Measurements from ENCODE around the gene ATP6V0A1. TPM values are rescaled to one million over a fixed set of nuclear protein-coding genes. Genes with fewer than 3 reads are reported as not detected.

Gene ATP6V0A1
- total RNA-seq, 1 experiment from 2014 or later, result 0.07 TPM

GRCh38 chr17:42527932-42528331 lies 69.3 kb downstream of the ATP6V0A1 start:
- TF ChIP-seq CTCF (conservative IDR thresholded peaks at IDR 0.05; ENCODE audit: low read depth, low read length) (no peak), EZH2phosphoT487 (IDR thresholded peaks at IDR 0.05; ENCODE audit: borderline replicate concordance, low read length) (no peak), EZH2 (IDR thresholded peaks at IDR 0.05; ENCODE audit: low read length, unreplicated experiment) (no peak)

GRCh38 chr17:42529061-42529460 lies 70.4 kb downstream of the ATP6V0A1 start:
- no peaks in the 10 kb centered on the region for H4K20me1 ChIP-seq (ENCODE audit: low read length)
- DNase-seq, result no peak
- H3K79me2 ChIP-seq (ENCODE audit: low read length), result no peaks in the 10 kb centered on the region
- H3K4me3 ChIP-seq (ENCODE audit: low read length), result no peak overlapping the region
- no peak for TF ChIP-seq EZH2phosphoT487 (IDR thresholded peaks at IDR 0.05; ENCODE audit: borderline replicate concordance, low read length)
- TF ChIP-seq EZH2 (IDR thresholded peaks at IDR 0.05; ENCODE audit: low read length, unreplicated experiment), result no peak
- TF ChIP-seq CTCF (conservative IDR thresholded peaks at IDR 0.05; ENCODE audit: low read depth, low read length), result no peak
- H3K9me2 ChIP-seq (replicated peaks; ENCODE audit: low read length), result no peaks in the 10 kb centered on the region
- no peak overlapping the region for H3K9ac ChIP-seq (ENCODE audit: low read length)
- no peak overlapping the region for H2AFZ ChIP-seq (ENCODE audit: low read length)
- intact Hi-C loops (cut with micrococcal nuclease), result no loop called here
- CTCF ChIA-PET, result no interaction called here
- no TSS peak for BruUV-seq (replicated peaks)
- no peak overlapping the region for H3K4me2 ChIP-seq (ENCODE audit: low read length)
- H3K36me3 ChIP-seq (ENCODE audit: low read depth, low read length), result no peaks in the 10 kb centered on the region
- no peak for ATAC-seq
- no peaks in the 10 kb centered on the region for H3K27me3 ChIP-seq (ENCODE audit: low read length)
- H3K4me1 ChIP-seq (ENCODE audit: insufficient read depth, low read length), result peaks cover 3% of the 10 kb centered on the region; the same call in 1 of the 2 replicates
- H3F3A ChIP-seq (ENCODE audit: low read length, unreplicated experiment), result no peaks in the 10 kb centered on the region
- no peak overlapping the region for H3K27ac ChIP-seq (ENCODE audit: low read length)
- no peaks in the 10 kb centered on the region for H3K9me3 ChIP-seq (ENCODE audit: low read length)
- POLR2A ChIA-PET (ENCODE audit: unreplicated experiment), result no interaction called here

More at GRCh38 chr17:42527932-42528331, 69.3 kb downstream of the ATP6V0A1 start:
- Histone ChIP-seq H3K9me3 (ENCODE audit: low read length) (no peaks in the 10 kb centered on the region), H3K9ac (ENCODE audit: low read length) (no peak overlapping the region), H3K4me1 (ENCODE audit: insufficient read depth, low read length) (peaks cover 3% of the 10 kb centered on the region; the same call in 1 of the 2 replicates), H3K27ac (ENCODE audit: low read length) (no peak overlapping the region), H3F3A (ENCODE audit: low read length, unreplicated experiment) (no peaks in the 10 kb centered on the region), H3K4me2 (ENCODE audit: low read length) (no peak overlapping the region), H4K20me1 (ENCODE audit: low read length) (no peaks in the 10 kb centered on the region), H3K27me3 (ENCODE audit: low read length) (no peaks in the 10 kb centered on the region), H3K4me3 (ENCODE audit: low read length) (no peak overlapping the region), H3K79me2 (ENCODE audit: low read length) (no peaks in the 10 kb centered on the region), H2AFZ (ENCODE audit: low read length) (no peak overlapping the region), H3K36me3 (ENCODE audit: low read depth, low read length) (no peaks in the 10 kb centered on the region), H3K9me2 (replicated peaks; ENCODE audit: low read length) (no peaks in the 10 kb centered on the region)
- DNase-seq (no peak), ATAC-seq (no peak)
- CTCF ChIA-PET, result interaction anchor here (0.5 to 1.1 kb wide), 9 partner anchors 431 to 614 kb away, joined by 3 to 9 read pairs (median 5); partner anchors contain the start of gene ODAD4
- intact Hi-C loops (cut with micrococcal nuclease), result loop anchor here (1.0 kb wide), 1 partner anchor 461 kb away; no protein-coding TSS in a partner anchor
- POLR2A ChIA-PET (ENCODE audit: unreplicated experiment), result no interaction called here
- BruUV-seq (replicated peaks), result no TSS peak

GRCh38 chr17:42530952-42531454 lies 72.3 kb downstream of the ATP6V0A1 start:
- ChIA-PET POLR2A (ENCODE audit: unreplicated experiment) (no interaction called here), CTCF (no interaction called here)
- ATAC-seq (no peak), DNase-seq (no peak)
- no peak overlapping the region for H3K27ac ChIP-seq (ENCODE audit: low read length)
- no peaks in the 10 kb centered on the region for H3K27me3 ChIP-seq (ENCODE audit: low read length)
- no peaks in the 10 kb centered on the region for H3K79me2 ChIP-seq (ENCODE audit: low read length)
- H3K9me2 ChIP-seq (replicated peaks; ENCODE audit: low read length), result no peaks in the 10 kb centered on the region
- TF ChIP-seq EZH2phosphoT487 (IDR thresholded peaks at IDR 0.05; ENCODE audit: borderline replicate concordance, low read length), result no peak
- no peak for TF ChIP-seq CTCF (conservative IDR thresholded peaks at IDR 0.05; ENCODE audit: low read depth, low read length)
- TF ChIP-seq EZH2 (IDR thresholded peaks at IDR 0.05; ENCODE audit: low read length, unreplicated experiment), result no peak
- H3F3A ChIP-seq (ENCODE audit: low read length, unreplicated experiment), result no peaks in the 10 kb centered on the region
- H3K4me3 ChIP-seq (ENCODE audit: low read length), result no peak overlapping the region
- H3K9me3 ChIP-seq (ENCODE audit: low read length), result no peaks in the 10 kb centered on the region
- no TSS peak for BruUV-seq (replicated peaks)
- peaks cover 10% of the 10 kb centered on the region for H3K4me1 ChIP-seq (ENCODE audit: insufficient read depth, low read length)
- H4K20me1 ChIP-seq (ENCODE audit: low read length), result no peaks in the 10 kb centered on the region
- no peak overlapping the region for H3K9ac ChIP-seq (ENCODE audit: low read length)
- H3K4me2 ChIP-seq (ENCODE audit: low read length), result no peak overlapping the region
- intact Hi-C loops (cut with micrococcal nuclease), result no loop called here
- no peaks in the 10 kb centered on the region for H3K36me3 ChIP-seq (ENCODE audit: low read depth, low read length)
- H2AFZ ChIP-seq (ENCODE audit: low read length), result no peak overlapping the region

Data from PC-3 (cell line).